HepG2 (cell line): ENCODE results near the gene NOTUM. TPM values are rescaled to one million over a fixed set of nuclear protein-coding genes. Genes with fewer than 3 reads are reported as not detected.

Experiments used
- AGO1 ChIP-seq: fragments of 200-400 bp; formaldehyde crosslinking; IDR thresholded peaks from 2 replicates; pipeline ENCODE4 v1.6.1; 2017; ENCODE audit warnings: mild to moderate bottlenecking, low read depth, low read length, moderate library complexity; ENCODE audit not compliant: poor library complexity, severe bottlenecking
- HMG20A ChIP-seq: IDR thresholded peaks from 2 replicates; pipeline ENCODE4 v1.6.1; 2016; ENCODE audit warnings: borderline replicate concordance
- JDP2 ChIP-seq: sonication (generic); formaldehyde crosslinking; IDR thresholded peaks from 2 replicates; pipeline ENCODE4 v1.8.1; 2022; ENCODE audit warnings: missing genetic modification reagents, borderline replicate concordance
- KAT2B ChIP-seq: fragments of 150-350 bp; IDR thresholded peaks from 2 replicates; pipeline ENCODE4 v1.6.1; 2014; ENCODE audit warnings: low read depth, low read length, borderline replicate concordance
- MTA1 ChIP-seq: sonication (generic); formaldehyde crosslinking; IDR thresholded peaks from 2 replicates; pipeline ENCODE4 v1.4.0; 2020; ENCODE audit warnings: missing genetic modification reagents, mild to moderate bottlenecking, borderline replicate concordance
- MXD4 ChIP-seq: IDR thresholded peaks from 2 replicates; pipeline ENCODE4 v1.6.1; 2016; ENCODE audit warnings: mild to moderate bottlenecking, missing biosample characterization, missing genetic modification reagents
- SETDB1 ChIP-seq: sonication (generic); formaldehyde crosslinking; IDR thresholded peaks from 2 replicates; pipeline ENCODE4 v1.5.1; 2020; ENCODE audit warnings: missing genetic modification reagents, mild to moderate bottlenecking, borderline replicate concordance
- ZNF224 ChIP-seq: sonication (generic); formaldehyde crosslinking; IDR thresholded peaks from 2 replicates; pipeline ENCODE4 v1.5.0; 2020; ENCODE audit warnings: mild to moderate bottlenecking, missing genetic modification reagents
- ZNF30 ChIP-seq: sonication (generic); formaldehyde crosslinking; IDR thresholded peaks from 2 replicates; pipeline ENCODE4 v1.5.0; 2020; ENCODE audit warnings: mild to moderate bottlenecking, missing genetic modification reagents
- ZNF629 ChIP-seq: sonication (generic); formaldehyde crosslinking; conservative IDR thresholded peaks from 2 replicates; pipeline ENCODE4 v1.5.0; 2020; ENCODE audit warnings: missing genetic modification reagents
- ZNF678 ChIP-seq: sonication (generic); formaldehyde crosslinking; IDR thresholded peaks from 2 replicates; pipeline ENCODE4 v1.4.0; 2020; ENCODE audit warnings: mild to moderate bottlenecking, missing genetic modification reagents
- ZNF7 ChIP-seq: IDR thresholded peaks from 2 replicates; pipeline ENCODE4 v1.6.1; 2016; ENCODE audit warnings: missing biosample characterization, missing genetic modification reagents
- polyA plus RNA-seq, 8 experiments: library from polyadenylated mRNA; depleted of rRNA in 3 of 8; stranded (reverse) in 7 of 8; unstranded in 1 of 8; fragments of >200 nt; fragmentation: Illumina TruSeq in 4 of 8; extraction: Trizol in 4 of 8; gene quantifications; 2 replicates each; pipeline versions ENCODE4 v1.2.1 to v1.2.3, GENCODE V29; 2011 to 2016; ENCODE audit warnings: low read depth in 4 of 8, missing spikeins in 1 of 8, mixed read lengths in 1 of 8; ENCODE audit not compliant: insufficient read depth in 1 of 8
- total RNA-seq, 5 experiments: library from RNA; depleted of rRNA; stranded (reverse); fragments of >200 nt; fragmentation: Illumina TruSeq; extraction: Trizol; gene quantifications; 2 replicates each; pipeline ENCODE4 v1.2.3, GENCODE V29; 2016; ENCODE audit warnings: low read depth in 1 of 5
- TF ChIP-seq, protein P1 (sequence below): sonication (generic); formaldehyde crosslinking; IDR thresholded peaks from 2 replicates; pipeline ENCODE4 v1.4.0; 2020; ENCODE audit warnings: missing genetic modification reagents
- TF ChIP-seq, protein P2 (sequence below): sonication (generic); formaldehyde crosslinking; IDR thresholded peaks from 2 replicates; pipeline ENCODE4 v1.4.0; 2020; ENCODE audit warnings: missing genetic modification reagents, borderline replicate concordance
- TF ChIP-seq, protein P3 (sequence below): sonication (generic); formaldehyde crosslinking; IDR thresholded peaks from 2 replicates; pipeline ENCODE4 v1.4.0; 2020; ENCODE audit warnings: missing genetic modification reagents, borderline replicate concordance
- TF ChIP-seq, protein P4 (sequence below): IDR thresholded peaks from 2 replicates; pipeline ENCODE4 v1.6.1; 2016; ENCODE audit warnings: mild to moderate bottlenecking

Gene NOTUM
- total and polyA plus RNA-seq, 2 of the 13 experiments (the other 11 are each of a cell fraction or from before 2014, with no cell fraction given), result 150 to 160 TPM

DNA sequence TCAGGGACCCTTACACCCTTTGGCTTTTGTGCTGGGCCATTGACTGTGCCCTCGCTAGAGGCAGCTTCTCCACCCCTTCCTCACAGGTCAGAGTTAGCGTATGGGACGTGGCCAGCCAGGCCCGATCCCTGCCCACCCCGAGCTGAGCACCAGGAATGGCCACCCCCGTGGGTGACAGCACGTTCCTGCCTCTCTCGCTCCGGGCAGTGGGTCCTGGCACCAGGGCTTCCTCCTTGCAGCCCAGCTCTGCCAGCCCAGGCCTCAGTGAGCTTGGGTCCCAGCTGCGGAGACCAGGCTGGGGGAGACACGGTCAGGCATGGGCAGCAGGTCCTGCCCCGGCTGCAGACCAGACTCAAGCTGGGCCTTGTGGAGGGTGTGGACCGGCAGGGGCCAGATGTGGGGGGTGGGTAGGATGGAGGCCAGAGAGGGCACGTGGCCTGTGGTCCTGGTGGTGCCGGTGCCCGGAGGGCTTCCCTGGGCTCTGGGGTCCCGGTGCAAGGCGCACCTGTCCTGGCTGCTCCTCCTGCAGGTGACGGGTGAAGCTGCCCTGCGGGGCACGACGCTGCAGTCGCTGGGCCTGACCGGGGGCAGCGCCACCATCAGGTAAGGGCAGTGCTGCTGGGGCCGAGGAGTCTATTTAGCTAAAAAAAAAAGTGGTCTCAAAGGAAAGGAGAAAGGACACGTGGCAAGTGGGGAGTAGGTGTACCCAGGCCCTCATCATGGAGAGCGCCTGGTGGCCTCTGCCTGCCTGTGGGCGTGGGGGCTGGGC, 34.7 kb upstream of the NOTUM start (continued):
- TF ChIP-seq AGO1 (peak; percentile 50), KAT2B (no peak), JDP2 (CRISPR knock-in tag) (no peak), MTA1 (CRISPR knock-in tag) (0 out of 2 replicates have a peak, but pooled peaks have one; percentile 21), SETDB1 (CRISPR knock-in tag) (no peak), ZNF224 (CRISPR knock-in tag) (peak; percentile 79; the same call in 1 of the 2 replicates), ZNF629 (CRISPR knock-in tag) (no peak), MXD4 (CRISPR knock-in tag) (0 out of 2 replicates have a peak, but pooled peaks have one; percentile 20), ZNF7 (CRISPR knock-in tag) (no peak), HMG20A (peak; percentile 24; the same call in 1 of the 2 replicates), ZNF30 (no peak), ZNF678 (CRISPR knock-in tag) (no peak)
- TF ChIP-seq, protein P1, sequence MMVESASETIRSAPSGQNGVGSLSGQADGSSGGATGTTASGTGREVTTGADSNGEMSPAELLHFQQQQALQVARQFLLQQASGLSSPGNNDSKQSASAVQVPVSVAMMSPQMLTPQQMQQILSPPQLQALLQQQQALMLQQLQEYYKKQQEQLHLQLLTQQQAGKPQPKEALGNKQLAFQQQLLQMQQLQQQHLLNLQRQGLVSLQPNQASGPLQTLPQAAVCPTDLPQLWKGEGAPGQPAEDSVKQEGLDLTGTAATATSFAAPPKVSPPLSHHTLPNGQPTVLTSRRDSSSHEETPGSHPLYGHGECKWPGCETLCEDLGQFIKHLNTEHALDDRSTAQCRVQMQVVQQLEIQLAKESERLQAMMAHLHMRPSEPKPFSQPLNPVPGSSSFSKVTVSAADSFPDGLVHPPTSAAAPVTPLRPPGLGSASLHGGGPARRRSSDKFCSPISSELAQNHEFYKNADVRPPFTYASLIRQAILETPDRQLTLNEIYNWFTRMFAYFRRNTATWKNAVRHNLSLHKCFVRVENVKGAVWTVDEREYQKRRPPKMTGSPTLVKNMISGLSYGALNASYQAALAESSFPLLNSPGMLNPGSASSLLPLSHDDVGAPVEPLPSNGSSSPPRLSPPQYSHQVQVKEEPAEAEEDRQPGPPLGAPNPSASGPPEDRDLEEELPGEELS (CRISPR knock-in tag), result no peak
- TF ChIP-seq, protein P2, sequence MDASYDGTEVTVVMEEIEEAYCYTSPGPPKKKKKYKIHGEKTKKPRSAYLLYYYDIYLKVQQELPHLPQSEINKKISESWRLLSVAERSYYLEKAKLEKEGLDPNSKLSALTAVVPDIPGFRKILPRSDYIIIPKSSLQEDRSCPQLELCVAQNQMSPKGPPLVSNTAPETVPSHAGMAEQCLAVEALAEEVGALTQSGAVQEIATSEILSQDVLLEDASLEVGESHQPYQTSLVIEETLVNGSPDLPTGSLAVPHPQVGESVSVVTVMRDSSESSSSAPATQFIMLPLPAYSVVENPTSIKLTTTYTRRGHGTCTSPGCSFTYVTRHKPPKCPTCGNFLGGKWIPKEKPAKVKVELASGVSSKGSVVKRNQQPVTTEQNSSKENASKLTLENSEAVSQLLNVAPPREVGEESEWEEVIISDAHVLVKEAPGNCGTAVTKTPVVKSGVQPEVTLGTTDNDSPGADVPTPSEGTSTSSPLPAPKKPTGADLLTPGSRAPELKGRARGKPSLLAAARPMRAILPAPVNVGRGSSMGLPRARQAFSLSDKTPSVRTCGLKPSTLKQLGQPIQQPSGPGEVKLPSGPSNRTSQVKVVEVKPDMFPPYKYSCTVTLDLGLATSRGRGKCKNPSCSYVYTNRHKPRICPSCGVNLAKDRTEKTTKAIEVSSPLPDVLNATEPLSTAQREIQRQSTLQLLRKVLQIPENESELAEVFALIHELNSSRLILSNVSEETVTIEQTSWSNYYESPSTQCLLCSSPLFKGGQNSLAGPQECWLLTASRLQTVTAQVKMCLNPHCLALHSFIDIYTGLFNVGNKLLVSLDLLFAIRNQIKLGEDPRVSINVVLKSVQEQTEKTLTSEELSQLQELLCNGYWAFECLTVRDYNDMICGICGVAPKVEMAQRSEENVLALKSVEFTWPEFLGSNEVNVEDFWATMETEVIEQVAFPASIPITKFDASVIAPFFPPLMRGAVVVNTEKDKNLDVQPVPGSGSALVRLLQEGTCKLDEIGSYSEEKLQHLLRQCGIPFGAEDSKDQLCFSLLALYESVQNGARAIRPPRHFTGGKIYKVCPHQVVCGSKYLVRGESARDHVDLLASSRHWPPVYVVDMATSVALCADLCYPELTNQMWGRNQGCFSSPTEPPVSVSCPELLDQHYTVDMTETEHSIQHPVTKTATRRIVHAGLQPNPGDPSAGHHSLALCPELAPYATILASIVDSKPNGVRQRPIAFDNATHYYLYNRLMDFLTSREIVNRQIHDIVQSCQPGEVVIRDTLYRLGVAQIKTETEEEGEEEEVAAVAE, result no peak
- TF ChIP-seq, protein P3, sequence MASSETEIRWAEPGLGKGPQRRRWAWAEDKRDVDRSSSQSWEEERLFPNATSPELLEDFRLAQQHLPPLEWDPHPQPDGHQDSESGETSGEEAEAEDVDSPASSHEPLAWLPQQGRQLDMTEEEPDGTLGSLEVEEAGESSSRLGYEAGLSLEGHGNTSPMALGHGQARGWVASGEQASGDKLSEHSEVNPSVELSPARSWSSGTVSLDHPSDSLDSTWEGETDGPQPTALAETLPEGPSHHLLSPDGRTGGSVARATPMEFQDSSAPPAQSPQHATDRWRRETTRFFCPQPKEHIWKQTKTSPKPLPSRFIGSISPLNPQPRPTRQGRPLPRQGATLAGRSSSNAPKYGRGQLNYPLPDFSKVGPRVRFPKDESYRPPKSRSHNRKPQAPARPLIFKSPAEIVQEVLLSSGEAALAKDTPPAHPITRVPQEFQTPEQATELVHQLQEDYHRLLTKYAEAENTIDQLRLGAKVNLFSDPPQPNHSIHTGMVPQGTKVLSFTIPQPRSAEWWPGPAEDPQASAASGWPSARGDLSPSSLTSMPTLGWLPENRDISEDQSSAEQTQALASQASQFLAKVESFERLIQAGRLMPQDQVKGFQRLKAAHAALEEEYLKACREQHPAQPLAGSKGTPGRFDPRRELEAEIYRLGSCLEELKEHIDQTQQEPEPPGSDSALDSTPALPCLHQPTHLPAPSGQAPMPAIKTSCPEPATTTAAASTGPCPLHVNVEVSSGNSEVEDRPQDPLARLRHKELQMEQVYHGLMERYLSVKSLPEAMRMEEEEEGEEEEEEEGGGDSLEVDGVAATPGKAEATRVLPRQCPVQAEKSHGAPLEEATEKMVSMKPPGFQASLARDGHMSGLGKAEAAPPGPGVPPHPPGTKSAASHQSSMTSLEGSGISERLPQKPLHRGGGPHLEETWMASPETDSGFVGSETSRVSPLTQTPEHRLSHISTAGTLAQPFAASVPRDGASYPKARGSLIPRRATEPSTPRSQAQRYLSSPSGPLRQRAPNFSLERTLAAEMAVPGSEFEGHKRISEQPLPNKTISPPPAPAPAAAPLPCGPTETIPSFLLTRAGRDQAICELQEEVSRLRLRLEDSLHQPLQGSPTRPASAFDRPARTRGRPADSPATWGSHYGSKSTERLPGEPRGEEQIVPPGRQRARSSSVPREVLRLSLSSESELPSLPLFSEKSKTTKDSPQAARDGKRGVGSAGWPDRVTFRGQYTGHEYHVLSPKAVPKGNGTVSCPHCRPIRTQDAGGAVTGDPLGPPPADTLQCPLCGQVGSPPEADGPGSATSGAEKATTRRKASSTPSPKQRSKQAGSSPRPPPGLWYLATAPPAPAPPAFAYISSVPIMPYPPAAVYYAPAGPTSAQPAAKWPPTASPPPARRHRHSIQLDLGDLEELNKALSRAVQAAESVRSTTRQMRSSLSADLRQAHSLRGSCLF (CRISPR knock-in tag), result no peak
- TF ChIP-seq, protein P4, sequence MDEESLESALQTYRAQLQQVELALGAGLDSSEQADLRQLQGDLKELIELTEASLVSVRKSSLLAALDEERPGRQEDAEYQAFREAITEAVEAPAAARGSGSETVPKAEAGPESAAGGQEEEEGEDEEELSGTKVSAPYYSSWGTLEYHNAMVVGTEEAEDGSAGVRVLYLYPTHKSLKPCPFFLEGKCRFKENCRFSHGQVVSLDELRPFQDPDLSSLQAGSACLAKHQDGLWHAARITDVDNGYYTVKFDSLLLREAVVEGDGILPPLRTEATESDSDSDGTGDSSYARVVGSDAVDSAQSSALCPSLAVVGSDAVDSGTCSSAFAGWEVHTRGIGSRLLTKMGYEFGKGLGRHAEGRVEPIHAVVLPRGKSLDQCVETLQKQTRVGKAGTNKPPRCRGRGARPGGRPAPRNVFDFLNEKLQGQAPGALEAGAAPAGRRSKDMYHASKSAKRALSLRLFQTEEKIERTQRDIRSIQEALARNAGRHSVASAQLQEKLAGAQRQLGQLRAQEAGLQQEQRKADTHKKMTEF (CRISPR knock-in tag), result no peak
